Small intestine (tissue), 7 donors: Measurements from ENCODE around the gene LRRTM4. TPM values are rescaled to one million over a fixed set of nuclear protein-coding genes. Genes with fewer than 3 reads are reported as not detected.
A peak's percentile ranks its signal among the peaks of the same experiment; 100 is the strongest.
"Not testable (repeated sequence)": the region's sequence is repeated elsewhere in the genome, so short reads cannot be mapped to it uniquely, and the experiment has no call there.

Experiments used
- DNase-seq, 2 donors: peaks; one replicate each; pipeline versions ENCODE4 v3.0.0 to v3.0.0-alpha.2; 2013
- FAIRE-seq: peaks from 2 replicates; lab custom pipeline; 2012; peaks lifted over from hg19 to GRCh38; lab: Jason Lieb, UNC
- H3K27ac ChIP-seq, 3 donors: one replicate each; pipeline ENCODE4 v1.5.1; 2013; ENCODE audit warnings: low read length in 2 of 3, mild to moderate bottlenecking in 2 of 3, control low read depth in 1 of 3, inconsistent platforms in 1 of 3, low read depth in 1 of 3, moderate library complexity in 1 of 3
- H3K27me3 ChIP-seq, 3 donors: one replicate each; pipeline ENCODE4 v1.6.1; 2013; ENCODE audit warnings: low read length in 3 of 3, inconsistent platforms in 1 of 3; ENCODE audit not compliant: control insufficient read depth in 3 of 3, insufficient read depth in 3 of 3
- H3K36me3 ChIP-seq, 3 donors: one replicate each; pipeline ENCODE4 v1.6.1; 2013; ENCODE audit warnings: low read length in 3 of 3, inconsistent platforms in 1 of 3, low read depth in 1 of 3, mild to moderate bottlenecking in 1 of 3, moderate library complexity in 1 of 3; ENCODE audit not compliant: control insufficient read depth in 3 of 3, insufficient read depth in 2 of 3
- H3K4me1 ChIP-seq, 3 donors: one replicate each; pipeline ENCODE4 v1.6.1; 2013; ENCODE audit warnings: low read length in 2 of 3, inconsistent platforms in 1 of 3, low read depth in 1 of 3, mild to moderate bottlenecking in 1 of 3, moderate library complexity in 1 of 3; ENCODE audit not compliant: control insufficient read depth in 3 of 3, insufficient read depth in 2 of 3
- H3K4me3 ChIP-seq, 3 donors: one replicate each; pipeline ENCODE4 v1.5.1; 2013; ENCODE audit warnings: low read length in 3 of 3, control low read depth in 1 of 3, inconsistent platforms in 1 of 3, low read depth in 1 of 3, mild to moderate bottlenecking in 1 of 3, moderate library complexity in 1 of 3
- H3K9me3 ChIP-seq, 2 donors: one replicate each; pipeline ENCODE4 v1.6.1; 2013; ENCODE audit warnings: low read depth in 1 of 2, low read length in 1 of 2; ENCODE audit not compliant: control insufficient read depth in 2 of 2, insufficient read depth in 1 of 2
- WGBS, 3 donors: extraction: QIAGEN DNeasy Blood & Tissue Kit; methylation state at CpG; one replicate each; pipeline ENCODE4 v1.1.7; 2013; 5-methylcytosine and 5-hydroxymethylcytosine counted together
- polyA plus RNA-seq, 4 donors: library from polyadenylated mRNA; stranded (reverse) in 3 of 4; unstranded in 1 of 4; fragments of 200-250 nt in 3 of 4; fragments of 120-200 nt in 1 of 4; gene quantifications; one replicate each; pipeline versions ENCODE4 v1.2.1 to v1.2.3, GENCODE V29; 2013
- donor health status: healthy with polysubstance abuse.
- donor health status: control.
- donor health status: control.
- donor health status: Bipolar disorder and iron deficiency.
- donor health status: healthy.

The LRRTM4 gene
- polyA plus RNA-seq, 4 donors = 0.07 to 0.09 TPM; not detected in 2

DNA sequence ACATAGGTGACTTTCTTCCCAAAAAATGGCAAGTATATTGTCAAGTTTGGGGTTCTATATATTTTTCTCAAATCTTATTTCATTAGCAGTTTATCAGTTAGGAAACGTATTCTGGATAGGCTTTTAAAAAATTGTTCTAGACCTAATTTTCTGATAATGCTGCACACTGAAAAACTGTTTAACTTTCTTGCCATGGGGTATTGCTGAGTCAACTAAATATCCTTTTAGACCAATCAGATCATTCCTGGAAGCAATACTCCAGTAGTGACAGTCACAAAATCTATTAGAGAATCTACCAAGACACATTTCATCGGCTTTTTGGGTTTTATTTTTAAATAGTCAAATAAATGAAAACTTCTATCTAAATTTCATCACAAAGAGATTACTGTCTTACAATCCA, 440.6 kb downstream of the LRRTM4 start:
- WGBS, 3 donors = 76 to 87% (median 86%) methylated on average over 2 of the region's 2 CpGs
- H3K4me1 ChIP-seq = no peaks in the 10 kb centered on the region
- FAIRE-seq = no peak
- H3K27me3 ChIP-seq = no peaks in the 10 kb centered on the region
- DNase-seq = no peak
- no peaks in the 10 kb centered on the region for H3K9me3 ChIP-seq
- H3K4me3 ChIP-seq = no peak overlapping the region
- no peaks in the 10 kb centered on the region for H3K36me3 ChIP-seq
- no peak overlapping the region for H3K27ac ChIP-seq

DNA sequence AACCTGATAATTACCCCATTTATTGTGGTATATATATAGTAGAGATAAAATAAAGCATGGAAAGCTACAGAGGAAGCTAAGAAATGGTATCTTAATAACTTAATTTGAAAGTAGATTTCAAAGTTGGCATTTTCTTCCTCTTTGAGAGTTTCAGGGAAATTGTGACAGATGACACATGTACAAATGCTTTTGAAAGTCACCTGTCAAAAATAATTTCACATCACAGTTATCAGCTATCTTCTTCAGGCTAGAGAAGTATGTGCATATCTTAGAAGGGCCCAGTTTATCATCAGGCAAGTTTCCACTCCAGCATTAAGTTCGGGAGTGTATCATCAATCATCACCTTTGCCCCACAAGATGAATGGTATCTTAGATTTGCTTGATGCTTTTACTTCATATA, 457.9 kb downstream of the LRRTM4 start:
- Histone ChIP-seq H3K4me1 (no peaks in the 10 kb centered on the region), H3K27ac (no peak overlapping the region), H3K4me3 (no peak overlapping the region), H3K27me3 (no peaks in the 10 kb centered on the region), H3K36me3 (no peaks in the 10 kb centered on the region), H3K9me3 (peaks cover 0 to 5% of the 10 kb centered on the region in 2 donors)
- WGBS, 3 donors = 57 to 71% (median 62%) methylated on average over 1 of the region's 1 CpG
- FAIRE-seq = no peak
- no peak for DNase-seq

DNA sequence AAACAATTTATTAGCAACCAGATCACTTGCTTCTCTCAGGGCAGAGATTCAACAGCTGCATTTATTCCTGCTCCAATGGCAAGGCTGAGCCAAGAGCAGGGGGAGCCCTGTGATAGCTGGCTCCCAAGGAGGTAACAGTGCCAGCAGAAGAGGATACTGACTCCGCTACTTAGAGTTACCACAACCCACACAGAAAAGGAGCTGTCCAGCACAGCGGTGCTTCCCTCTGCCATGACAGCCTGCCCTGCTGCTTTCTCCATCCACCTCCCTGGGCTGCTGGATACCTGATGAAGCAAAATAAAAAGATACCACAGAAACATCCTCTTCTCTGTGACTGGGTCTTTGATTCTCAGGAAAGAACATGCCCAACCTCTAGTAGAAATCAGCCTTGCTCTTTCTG, 467.2 kb downstream of the LRRTM4 start:
- Histone ChIP-seq H3K27me3 (no peaks in the 10 kb centered on the region), H3K27ac (no peak overlapping the region), H3K9me3 (no peaks in the 10 kb centered on the region), H3K4me3 (no peak overlapping the region), H3K36me3 (no peaks in the 10 kb centered on the region), H3K4me1 (no peaks in the 10 kb centered on the region)
- WGBS, 3 donors = 62 to 76% (median 66%) methylated on average over 2 of the region's 2 CpGs
- no peak for FAIRE-seq
- DNase-seq = no peak

DNA sequence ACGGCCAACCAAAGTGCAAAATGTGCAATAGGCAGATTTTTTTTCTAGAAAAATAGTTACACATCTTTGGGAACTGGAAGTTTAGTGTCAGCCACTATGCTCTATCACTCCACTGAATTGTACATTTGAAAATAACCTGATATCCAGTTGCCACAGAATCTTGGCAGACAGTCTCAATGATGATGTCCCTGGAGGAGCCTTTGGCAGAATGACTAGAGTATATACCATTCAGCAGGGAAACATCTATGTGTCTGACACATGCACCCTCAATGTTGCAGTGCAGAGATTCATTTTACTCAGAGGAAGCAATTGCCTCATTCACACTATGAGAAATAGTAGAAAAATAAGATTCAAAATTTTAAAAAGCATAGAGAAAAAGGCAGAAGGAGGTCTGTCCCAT, 475.8 kb downstream of the LRRTM4 start:
- no peak for FAIRE-seq
- Histone ChIP-seq H3K4me3 (no peak overlapping the region), H3K27ac (no peak overlapping the region), H3K36me3 (no peaks in the 10 kb centered on the region), H3K4me1 (no peaks in the 10 kb centered on the region), H3K9me3 (no peaks in the 10 kb centered on the region), H3K27me3 (no peaks in the 10 kb centered on the region)
- no peak for DNase-seq
- WGBS, 3 donors = 52 to 59% (median 55%) methylated on average over 1 of the region's 1 CpG

DNA sequence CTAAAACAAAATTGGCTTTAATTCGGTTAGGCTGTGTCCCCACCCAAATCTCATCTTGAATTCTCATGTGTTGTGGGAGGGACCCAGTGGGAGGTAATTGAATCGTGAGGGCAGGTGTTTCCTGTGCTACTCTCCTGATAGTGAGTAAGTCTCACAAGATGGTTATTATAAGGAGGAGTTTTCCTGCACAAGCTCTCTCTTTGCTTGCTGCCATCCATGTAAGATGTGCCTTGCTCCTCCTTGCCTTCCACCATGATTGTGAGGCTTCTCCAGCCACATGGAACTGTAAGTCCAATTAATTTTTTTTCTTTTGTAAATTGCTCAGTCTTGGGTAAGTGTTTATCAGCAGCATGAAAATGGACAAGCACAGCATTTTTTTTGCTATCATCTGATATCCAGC, 476.7 kb downstream of the LRRTM4 start:
- H3K4me1 ChIP-seq, H3K27me3 ChIP-seq, FAIRE-seq, H3K36me3 ChIP-seq, DNase-seq, H3K4me3 ChIP-seq, H3K9me3 ChIP-seq, H3K27ac ChIP-seq: not testable (repeated sequence)
- WGBS, 3 donors = 74 to 76% (median 75%) methylated on average over 2 of the region's 2 CpGs

DNA sequence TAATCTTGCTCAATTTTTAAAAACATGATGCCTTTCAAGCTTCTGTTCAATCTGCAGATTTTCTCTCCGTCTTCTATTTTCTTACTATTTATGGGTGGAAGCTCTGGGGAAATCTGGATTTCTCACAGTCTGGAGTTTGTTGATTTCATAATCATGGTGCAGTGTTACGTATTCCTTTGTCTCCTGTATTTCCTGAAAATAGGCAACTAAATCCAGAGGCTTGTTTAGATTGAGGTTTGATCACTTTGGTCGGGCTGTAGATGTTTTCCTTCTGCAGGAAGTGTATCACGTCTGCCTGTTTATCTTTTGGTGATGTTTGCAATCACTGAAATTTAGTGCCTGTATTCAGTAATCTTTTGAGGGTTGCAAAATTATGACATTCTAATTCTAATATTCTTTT, 487.7 kb downstream of the LRRTM4 start:
- H3K4me1 ChIP-seq = no peaks in the 10 kb centered on the region
- H3K4me3 ChIP-seq = no peak overlapping the region
- H3K27me3 ChIP-seq = no peaks in the 10 kb centered on the region
- WGBS, 3 donors = 22 to 48% (median 34%) methylated on average over 4 of the region's 4 CpGs
- DNase-seq (no peak), FAIRE-seq (no peak)
- no peak overlapping the region for H3K27ac ChIP-seq
- H3K36me3 ChIP-seq = no peaks in the 10 kb centered on the region
- H3K9me3 ChIP-seq = no peaks in the 10 kb centered on the region

DNA sequence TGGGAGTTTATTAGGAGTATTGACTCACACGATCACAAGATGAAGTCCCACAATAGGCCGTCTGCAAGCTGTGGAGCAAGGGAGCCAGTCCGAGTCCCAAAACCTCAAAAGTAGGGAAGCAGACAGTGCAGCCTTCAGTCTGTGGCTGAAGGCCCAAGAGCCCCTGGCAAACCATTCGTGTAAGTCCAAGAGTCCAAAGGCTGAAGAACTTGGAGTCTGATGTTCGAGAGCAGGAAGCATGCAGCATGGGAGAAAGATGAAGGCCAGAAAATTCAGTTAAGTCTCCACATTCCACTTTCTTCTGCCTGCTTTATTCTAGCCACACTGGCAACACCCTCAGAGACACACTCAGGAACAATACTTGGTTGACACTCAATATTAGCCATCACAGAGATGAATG, 492.9 kb downstream of the LRRTM4 start:
- H3K27me3 ChIP-seq, H3K4me3 ChIP-seq, H3K9me3 ChIP-seq, H3K4me1 ChIP-seq, FAIRE-seq, H3K36me3 ChIP-seq, DNase-seq, H3K27ac ChIP-seq: not testable (repeated sequence)
- 65 to 88% (median 70%) methylated on average over 5 of the region's 5 CpGs for WGBS, 3 donors

DNA sequence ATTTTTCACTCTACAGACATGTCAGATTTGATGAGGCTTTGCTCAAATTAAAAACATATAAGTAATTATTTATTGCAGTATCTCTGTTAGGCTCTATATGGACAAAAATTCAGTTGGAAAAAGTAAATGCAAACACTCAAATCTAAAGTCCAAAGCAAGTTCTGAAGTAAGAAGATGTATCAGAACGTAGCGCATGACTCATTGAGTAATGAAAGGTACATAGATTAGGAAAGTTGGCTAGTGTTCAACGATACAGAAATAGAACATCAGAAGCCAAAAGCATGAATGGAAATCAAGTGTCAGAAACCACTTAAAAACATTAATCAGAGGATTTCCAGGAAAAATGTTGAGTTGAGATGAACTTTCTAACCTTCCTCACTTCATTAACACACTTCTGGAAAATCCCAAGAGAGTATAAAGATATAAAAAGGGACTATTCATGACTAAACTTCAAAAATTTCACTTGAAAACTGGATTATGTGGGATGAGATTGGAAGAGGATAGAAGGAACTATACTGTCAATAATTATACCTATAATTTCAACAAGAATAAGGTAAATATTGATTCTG, 494.1 kb downstream of the LRRTM4 start:
- FAIRE-seq (peak; percentile 15), DNase-seq (no peak)
- Histone ChIP-seq H3K27ac (no peak overlapping the region), H3K4me1 (no peaks in the 10 kb centered on the region), H3K27me3 (no peaks in the 10 kb centered on the region), H3K9me3 (no peaks in the 10 kb centered on the region), H3K36me3 (no peaks in the 10 kb centered on the region), H3K4me3 (no peak overlapping the region)
- WGBS, 3 donors = 44 to 70% (median 55%) methylated on average over 3 of the region's 3 CpGs

DNA sequence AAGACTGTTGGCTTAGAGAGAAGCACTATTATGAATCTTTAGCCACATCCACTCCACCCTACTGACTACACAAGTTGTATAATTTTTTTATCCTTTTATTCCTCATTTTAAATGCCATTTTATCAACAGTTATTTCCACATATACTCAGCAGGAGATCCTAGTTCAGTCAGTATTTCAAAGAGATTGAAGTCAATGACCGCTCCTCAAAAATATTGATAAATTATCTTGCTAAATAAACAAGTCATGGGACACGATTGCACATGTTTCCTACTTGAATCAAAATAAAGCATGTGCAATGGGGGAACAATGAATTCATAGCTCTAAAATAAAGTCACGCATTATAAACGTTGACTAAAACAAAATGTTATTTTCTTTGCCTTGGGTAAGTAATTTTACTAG, 496.5 kb downstream of the LRRTM4 start:
- DNase-seq = no peak
- Histone ChIP-seq H3K4me3 (no peak overlapping the region), H3K9me3 (no peaks in the 10 kb centered on the region), H3K27ac (no peak overlapping the region), H3K4me1 (no peaks in the 10 kb centered on the region), H3K36me3 (no peaks in the 10 kb centered on the region), H3K27me3 (no peaks in the 10 kb centered on the region)
- 63 to 75% (median 70%) methylated on average over 4 of the region's 4 CpGs for WGBS, 3 donors
- FAIRE-seq = no peak
